HepG2 (cell line): ENCODE measurements around the gene POMP. TPM values are rescaled to one million over a fixed set of nuclear protein-coding genes. Genes with fewer than 3 reads are reported as not detected.

Experiments used
- ATAC-seq: fragments of 200-7000 bp; cut with Tn5 transposase; 3 replicates; pipeline ENCODE4 v1.9.1; 2020; ENCODE audit warnings: mild to moderate bottlenecking, moderate library complexity
- BruUV-seq: library from RNA; stranded (reverse); fragments of 400-500 nt; replicated peaks from 2 replicates; lab custom pipeline; 2021; lab: Mats Ljungman, UMichigan
- CTCF ChIA-PET: fragments of 300-600 bp; formaldehyde crosslinking; extraction: SDS; loops from one replicate; lab custom pipeline; 2021; ENCODE audit warnings: low total read pairs, inconsistent platforms, low intra/inter-chr PET ratio; lab: Yijun Ruan, JAX
- POLR2A ChIA-PET: fragments of 350-600 bp; sonication (Branson Sonifier 250); formaldehyde crosslinking; loops from one replicate; lab custom pipeline; 2020; ENCODE audit warnings: antibody characterized with exemption, inconsistent platforms; lab: Yijun Ruan, JAX
- DNase-seq: peaks from one replicate; pipeline ENCODE4 v3.0.0-alpha.2; 2015; ENCODE audit warnings: low spot score
- FAIRE-seq: peaks from 3 replicates; lab custom pipeline; 2011; peaks lifted over from hg19 to GRCh38; lab: Jason Lieb, UNC
- H2AFZ ChIP-seq: one replicate; pipeline ENCODE4 v1.6.1; 2011; ENCODE audit warnings: low read length, inconsistent platforms
- H3K27ac ChIP-seq: fragments of 300-600 bp; 3 replicates; pipeline ENCODE4 v1.8.0; 2011; ENCODE audit warnings: mixed run types, mild to moderate bottlenecking, mixed read lengths, low read length, inconsistent platforms; ENCODE audit not compliant: insufficient read depth; ENCODE audit errors: extremely low read length
- H3K27me3 ChIP-seq, 2 experiments: fragments of 200-600 bp in 1 of 2; 2 replicates in 1 of 2; 3 replicates in 1 of 2; pipeline versions ENCODE4 v1.6.0 to v1.8.0; 2011; ENCODE audit warnings: low read length in 2 of 2, mild to moderate bottlenecking in 2 of 2, moderate library complexity in 2 of 2, inconsistent platforms in 1 of 2; ENCODE audit not compliant: insufficient read depth in 2 of 2, control insufficient read depth in 1 of 2
- H3K36me3 ChIP-seq, 2 experiments: fragments of 200-600 bp in 1 of 2; replicated peaks in 1 of 2; 2 replicates in 1 of 2; 3 replicates in 1 of 2; pipeline versions ENCODE4 v1.5.1 to v1.8.0; 2011; ENCODE audit warnings: low read length in 2 of 2, inconsistent platforms in 1 of 2; ENCODE audit not compliant: insufficient read depth in 2 of 2, control insufficient read depth in 1 of 2
- H3K4me1 ChIP-seq: 2 replicates; pipeline ENCODE4 v1.5.1; 2012; ENCODE audit warnings: low read length, inconsistent platforms; ENCODE audit not compliant: insufficient read depth
- H3K4me2 ChIP-seq: 2 replicates; pipeline ENCODE4 v1.6.0; 2011; ENCODE audit warnings: low read depth, low read length, inconsistent platforms
- H3K4me3 ChIP-seq, 3 experiments: fragments of 200-600 bp in 1 of 3; sonication (generic), shearing (Covaris generic) in 1 of 3; replicated peaks in 1 of 3; 2 replicates each; pipeline ENCODE4 v1.5.1; 2011 to 2016; ENCODE audit warnings: low read length in 3 of 3, inconsistent platforms in 2 of 3, low read depth in 2 of 3, mild to moderate bottlenecking in 2 of 3, control low read depth in 1 of 3, mixed read lengths in 1 of 3; ENCODE audit not compliant: insufficient read depth in 1 of 3
- H3K79me2 ChIP-seq: one replicate; pipeline ENCODE4 v1.6.1; 2011; ENCODE audit warnings: low read length, inconsistent platforms; ENCODE audit not compliant: insufficient read depth
- H3K9ac ChIP-seq: 2 replicates; pipeline ENCODE4 v1.6.0; 2011; ENCODE audit warnings: mild to moderate bottlenecking, low read depth, low read length, inconsistent platforms; ENCODE audit not compliant: insufficient read depth
- H3K9me3 ChIP-seq: 2 replicates; pipeline ENCODE4 v1.5.1; 2012; ENCODE audit warnings: mild to moderate bottlenecking, low read length
- H4K20me1 ChIP-seq: 2 replicates; pipeline ENCODE4 v1.6.0; 2011; ENCODE audit warnings: inconsistent platforms, mild to moderate bottlenecking, low read length, moderate library complexity; ENCODE audit not compliant: insufficient read depth
- FOXO4 ChIP-seq: sonication (generic); formaldehyde crosslinking; conservative IDR thresholded peaks from 2 replicates; pipeline ENCODE4 v1.8.1; 2023; ENCODE audit warnings: missing genetic modification reagents
- ISX ChIP-seq: sonication (generic); formaldehyde crosslinking; conservative IDR thresholded peaks from 2 replicates; pipeline ENCODE4 v1.5.0; 2020; ENCODE audit warnings: missing genetic modification reagents
- KLF11 ChIP-seq: IDR thresholded peaks from 2 replicates; pipeline ENCODE4 v1.6.1; 2016; ENCODE audit warnings: missing compliant biosample characterization
- NFIC ChIP-seq: IDR thresholded peaks from 2 replicates; pipeline ENCODE4 v1.6.1; 2012; ENCODE audit warnings: mild to moderate bottlenecking, low read length, inconsistent platforms
- PLSCR1 ChIP-seq: sonication (generic); formaldehyde crosslinking; IDR thresholded peaks from 2 replicates; pipeline ENCODE4 v1.5.0; 2020; ENCODE audit warnings: missing genetic modification reagents, mild to moderate bottlenecking, borderline replicate concordance
- RBM22 ChIP-seq: fragments of 200-400 bp; formaldehyde crosslinking; optimal IDR thresholded peaks from 2 replicates; pipeline ENCODE3; 2017; ENCODE audit warnings: mild to moderate bottlenecking, low read length, moderate library complexity
- RCOR2 ChIP-seq: IDR thresholded peaks from 2 replicates; pipeline ENCODE4 v1.6.1; 2016; ENCODE audit warnings: missing biosample characterization, missing genetic modification reagents
- RFX1 ChIP-seq: fragments of 450-650 bp; IDR thresholded peaks from 2 replicates; pipeline ENCODE4 v1.6.1; 2017
- SP1 ChIP-seq, 2 experiments: fragments of 450-650 bp in 1 of 2; sonication (generic) in 1 of 2; formaldehyde crosslinking in 1 of 2; IDR thresholded peaks; 2 replicates each; pipeline versions ENCODE4 v1.4.0 to v1.6.1; 2016 to 2020; ENCODE audit warnings: missing genetic modification reagents in 1 of 2
- ZBTB8A ChIP-seq: sonication (generic); formaldehyde crosslinking; IDR thresholded peaks from 2 replicates; pipeline ENCODE4 v1.4.0; 2020; ENCODE audit warnings: mild to moderate bottlenecking, low read depth, missing genetic modification reagents, borderline replicate concordance
- ZNF674 ChIP-seq: sonication (generic); formaldehyde crosslinking; IDR thresholded peaks from 2 replicates; pipeline ENCODE4 v1.5.0; 2020; ENCODE audit warnings: low read depth, mild to moderate bottlenecking, missing genetic modification reagents
- whole genome bisulfite sequencing: methylation state at CpG from one replicate; pipeline ENCODE4 v1.1.6; 2017; ENCODE audit warnings: low lambda C conversion rate; 5-methylcytosine and 5-hydroxymethylcytosine counted together
- in situ Hi-C: cut with HindIII; loops from 2 replicates; pipeline ENCODE4 v1.10.0; 2017; ENCODE audit warnings: low pct_unique_long_range_greater_than_20kb; ENCODE audit not compliant: extremely low pct_ligation_motif_present
- intact Hi-C: fragments of 100-400 bp; cut with micrococcal nuclease; formaldehyde crosslinking; loops from one replicate; pipeline ENCODE4 v1.10.0; 2022; ENCODE audit not compliant: unreplicated experiment
- polyA plus RNA-seq, 8 experiments: library from polyadenylated mRNA; depleted of rRNA in 3 of 8; stranded (reverse) in 7 of 8; unstranded in 1 of 8; fragments of >200 nt; fragmentation: Illumina TruSeq in 4 of 8; extraction: Trizol in 4 of 8; gene quantifications; 2 replicates each; pipeline versions ENCODE4 v1.2.1 to v1.2.3, GENCODE V29; 2011 to 2016; ENCODE audit warnings: low read depth in 4 of 8, missing spikeins in 1 of 8, mixed read lengths in 1 of 8; ENCODE audit not compliant: insufficient read depth in 1 of 8
- total RNA-seq, 5 experiments: library from RNA; depleted of rRNA; stranded (reverse); fragments of >200 nt; fragmentation: Illumina TruSeq; extraction: Trizol; gene quantifications; 2 replicates each; pipeline ENCODE4 v1.2.3, GENCODE V29; 2016; ENCODE audit warnings: low read depth in 1 of 5

POMP gene
- total and polyA plus RNA-seq, 2 of the 13 experiments (the other 11 are each of a cell fraction or from before 2014, with no cell fraction given), result 30.6 to 118 TPM

GRCh38 chr13:28705461-28706083, 46.6 kb downstream of the POMP start:
- WGBS, result 8% methylated on average over 5 of the region's 5 CpGs

More at GRCh38 chr13:28705461-28706083, 46.6 kb downstream of the POMP start:
- ATAC-seq (no peak), DNase-seq (no peak), FAIRE-seq (no peak)
- H3K4me3 ChIP-seq, result no peak overlapping the region
- no peaks in the 10 kb centered on the region for H3K79me2 ChIP-seq
- H3K4me2 ChIP-seq, result no peak overlapping the region
- no peak overlapping the region for H3K9ac ChIP-seq
- H4K20me1 ChIP-seq, result no peaks in the 10 kb centered on the region
- in situ Hi-C loops (no loop called here), intact Hi-C loops (no loop called here)
- no peak overlapping the region for H2AFZ ChIP-seq
- CTCF ChIA-PET, result no interaction called here
- no peak overlapping the region for H3K27ac ChIP-seq
- no peaks in the 10 kb centered on the region for H3K4me1 ChIP-seq
- no peak for TF ChIP-seq KLF11 (CRISPR knock-in tag)
- no peak for TF ChIP-seq RCOR2 (CRISPR knock-in tag)
- no peak for TF ChIP-seq RBM22
- TF ChIP-seq PLSCR1 (CRISPR knock-in tag), result no peak
- no peak for TF ChIP-seq RFX1
- no peak for TF ChIP-seq SP1 (IDR thresholded peaks at IDR 0.05)
- no peak for TF ChIP-seq SP1 (CRISPR knock-in tag; IDR thresholded peaks at IDR 0.05)
- TF ChIP-seq FOXO4 (CRISPR knock-in tag), result no peak
- TF ChIP-seq ZNF674, result no peak
- TF ChIP-seq NFIC, result no peak
- TF ChIP-seq ISX, result no peak
- TF ChIP-seq ZBTB8A, result no peak
- no peaks in the 10 kb centered on the region for H3K9me3 ChIP-seq
- POLR2A ChIA-PET, result no interaction called here
- H3K36me3 ChIP-seq, result no peaks in the 10 kb centered on the region
- BruUV-seq, result no TSS peak
- H3K27me3 ChIP-seq, result no peaks in the 10 kb centered on the region
